Measurements from ENCODE around the gene TEX55. TPM values are rescaled to one million over a fixed set of nuclear protein-coding genes. Genes with fewer than 3 reads are reported as not detected.

TEX55 gene
- polyA plus RNA-seq, 4 donors: not detected

DNA sequence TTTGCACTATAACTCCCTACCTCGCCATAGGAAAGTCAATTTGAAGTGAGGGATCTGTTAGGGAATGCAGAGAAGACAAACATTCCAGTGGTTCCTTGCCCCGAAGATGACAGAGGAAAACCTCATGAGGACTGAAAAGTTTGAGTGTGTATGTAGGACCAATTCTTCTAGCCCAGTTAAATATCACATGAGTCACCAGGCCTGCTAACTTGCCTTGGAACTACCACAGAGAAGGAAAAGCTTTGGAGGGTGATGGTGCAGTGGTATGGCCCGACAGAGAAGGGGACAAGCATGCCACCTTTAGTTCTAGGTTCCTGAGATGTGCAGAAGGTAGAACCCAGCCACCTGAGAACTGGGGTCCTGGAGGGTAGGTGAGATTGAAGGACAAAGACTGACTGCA, 24.9 kb downstream of the TEX55 start:
- DNase-seq (no peak), FAIRE-seq (no peak)
- Histone ChIP-seq H3K27me3 (ENCODE audit: control insufficient read depth in 3 of 3, insufficient read depth in 3 of 3, low read length in 3 of 3) (no peaks in the 10 kb centered on the region), H3K4me1 (ENCODE audit: control insufficient read depth in 3 of 3, insufficient read depth in 2 of 3, low read depth in 1 of 3, low read length in 2 of 3) (peaks cover 0 to 5% (median 0%) of the 10 kb centered on the region in 3 donors), H3K36me3 (ENCODE audit: control insufficient read depth in 3 of 3, insufficient read depth in 2 of 3, low read depth in 1 of 3, low read length in 3 of 3) (no peaks in the 10 kb centered on the region), H3K4me3 (ENCODE audit: low read depth in 1 of 3, low read length in 3 of 3) (no peak overlapping the region), H3K27ac (ENCODE audit: low read depth in 1 of 3, low read length in 2 of 3) (no peak overlapping the region), H3K9me3 (ENCODE audit: control insufficient read depth in 2 of 2, insufficient read depth in 1 of 2, low read depth in 1 of 2, low read length in 1 of 2) (no peaks in the 10 kb centered on the region)
- WGBS, 3 donors: 76 to 85% (median 84%) methylated on average over 3 of the region's 3 CpGs

- Histone ChIP-seq H3K27ac (ENCODE audit: low read depth in 1 of 3, low read length in 2 of 3) (no peak within 1 kb of the TSS), H3K4me1 (ENCODE audit: control insufficient read depth in 3 of 3, insufficient read depth in 2 of 3, low read depth in 1 of 3, low read length in 2 of 3) (peaks cover 0 to 12% (median 0%) of the 10 kb centered on the region in 3 donors), H3K36me3 (ENCODE audit: control insufficient read depth in 3 of 3, insufficient read depth in 2 of 3, low read depth in 1 of 3, low read length in 3 of 3) (no peaks in the 10 kb centered on the region), H3K9me3 (ENCODE audit: control insufficient read depth in 2 of 2, insufficient read depth in 1 of 2, low read depth in 1 of 2, low read length in 1 of 2) (no peaks in the 10 kb centered on the region), H3K4me3 (ENCODE audit: low read depth in 1 of 3, low read length in 3 of 3) (no peak within 1 kb of the TSS), H3K27me3 (ENCODE audit: control insufficient read depth in 3 of 3, insufficient read depth in 3 of 3, low read length in 3 of 3) (no peaks in the 10 kb centered on the region)
- 49 to 78% (median 73%) methylated on average over 13 of the region's 13 CpGs for WGBS, 3 donors
- no peak for DNase-seq
- FAIRE-seq: no peak
Measured at GRCh38 chr3:119173325-119173724, 27.4 kb downstream of the TEX55 start, which contains the start of gene UPK1B. UPK1B (plus strand) TSS chr3:119173598; CDS start chr3:119186742, 13,144 bp downstream.

GRCh38 chr3:119175872-119176756, 30.1 kb downstream of the TEX55 start:
- Histone ChIP-seq H3K4me1 (ENCODE audit: control insufficient read depth in 3 of 3, insufficient read depth in 2 of 3, low read depth in 1 of 3, low read length in 2 of 3) (peaks cover 0 to 12% (median 0%) of the 10 kb centered on the region in 3 donors), H3K36me3 (ENCODE audit: control insufficient read depth in 3 of 3, insufficient read depth in 2 of 3, low read depth in 1 of 3, low read length in 3 of 3) (no peaks in the 10 kb centered on the region), H3K4me3 (ENCODE audit: low read depth in 1 of 3, low read length in 3 of 3) (no peak overlapping the region), H3K27me3 (ENCODE audit: control insufficient read depth in 3 of 3, insufficient read depth in 3 of 3, low read length in 3 of 3) (no peaks in the 10 kb centered on the region), H3K9me3 (ENCODE audit: control insufficient read depth in 2 of 2, insufficient read depth in 1 of 2, low read depth in 1 of 2, low read length in 1 of 2) (no peaks in the 10 kb centered on the region), H3K27ac (ENCODE audit: low read depth in 1 of 3, low read length in 2 of 3) (peak overlapping the region in 1 of 3 donors; percentile 69)
- DNase-seq (peak in 1 of 2 donors; percentile 82), FAIRE-seq (no peak)
- WGBS, 3 donors: 61 to 71% (median 71%) methylated on average over 10 of the region's 10 CpGs

- Histone ChIP-seq H3K9me3 (ENCODE audit: control insufficient read depth in 2 of 2, insufficient read depth in 1 of 2, low read depth in 1 of 2, low read length in 1 of 2) (no peaks in the 10 kb centered on the region), H3K27me3 (ENCODE audit: control insufficient read depth in 3 of 3, insufficient read depth in 3 of 3, low read length in 3 of 3) (no peaks in the 10 kb centered on the region), H3K4me1 (ENCODE audit: control insufficient read depth in 3 of 3, insufficient read depth in 2 of 3, low read depth in 1 of 3, low read length in 2 of 3) (peaks cover 0 to 12% (median 0%) of the 10 kb centered on the region in 3 donors), H3K36me3 (ENCODE audit: control insufficient read depth in 3 of 3, insufficient read depth in 2 of 3, low read depth in 1 of 3, low read length in 3 of 3) (no peaks in the 10 kb centered on the region), H3K27ac (ENCODE audit: low read depth in 1 of 3, low read length in 2 of 3) (peak overlapping the region in 1 of 3 donors; percentile 69), H3K4me3 (ENCODE audit: low read depth in 1 of 3, low read length in 3 of 3) (no peak overlapping the region)
- no peak for FAIRE-seq
- 62 to 68% (median 63%) methylated on average over 4 of the region's 4 CpGs for WGBS, 3 donors
- no peak for DNase-seq
Measured at GRCh38 chr3:119176778-119177177, 30.8 kb downstream of the TEX55 start.

DNA sequence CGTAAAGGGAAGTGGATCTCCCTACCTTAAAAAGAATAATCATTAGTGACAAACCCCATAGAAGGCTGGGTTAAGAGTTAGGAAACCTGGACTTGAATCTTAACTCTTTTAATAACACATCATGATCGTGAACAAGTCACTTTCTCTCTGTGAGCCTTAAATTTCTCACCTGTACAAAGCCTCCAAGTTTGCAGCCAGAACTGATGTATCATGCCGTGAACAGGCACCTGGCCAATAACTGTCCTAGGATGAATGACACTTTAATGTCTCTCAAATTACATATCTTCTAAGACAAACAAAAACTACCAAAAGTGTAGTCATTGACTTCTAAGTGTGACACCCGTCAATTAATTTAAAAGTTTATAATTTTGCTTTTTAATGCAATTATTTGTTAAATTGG, 31.4 kb downstream of the TEX55 start:
- FAIRE-seq (no peak), DNase-seq (no peak)
- peak overlapping the region in 1 of 3 donors; percentile 69 for H3K27ac ChIP-seq (ENCODE audit: low read depth in 1 of 3, low read length in 2 of 3)
- peaks cover 0 to 15% (median 0%) of the 10 kb centered on the region in 3 donors for H3K4me1 ChIP-seq (ENCODE audit: control insufficient read depth in 3 of 3, insufficient read depth in 2 of 3, low read depth in 1 of 3, low read length in 2 of 3)
- no peaks in the 10 kb centered on the region for H3K27me3 ChIP-seq (ENCODE audit: control insufficient read depth in 3 of 3, insufficient read depth in 3 of 3, low read length in 3 of 3)
- H3K36me3 ChIP-seq (ENCODE audit: control insufficient read depth in 3 of 3, insufficient read depth in 2 of 3, low read depth in 1 of 3, low read length in 3 of 3): no peaks in the 10 kb centered on the region
- H3K4me3 ChIP-seq (ENCODE audit: low read depth in 1 of 3, low read length in 3 of 3): no peak overlapping the region
- H3K9me3 ChIP-seq (ENCODE audit: control insufficient read depth in 2 of 2, insufficient read depth in 1 of 2, low read depth in 1 of 2, low read length in 1 of 2): no peaks in the 10 kb centered on the region
- 76 to 85% (median 82%) methylated on average over 4 of the region's 4 CpGs for WGBS, 3 donors

GRCh38 chr3:119181765-119182164, 35.8 kb downstream of the TEX55 start:
- no peaks in the 10 kb centered on the region for H3K36me3 ChIP-seq (ENCODE audit: control insufficient read depth in 3 of 3, insufficient read depth in 2 of 3, low read depth in 1 of 3, low read length in 3 of 3)
- H3K4me1 ChIP-seq (ENCODE audit: control insufficient read depth in 3 of 3, insufficient read depth in 2 of 3, low read depth in 1 of 3, low read length in 2 of 3): peaks cover 0 to 25% (median 0%) of the 10 kb centered on the region in 3 donors
- FAIRE-seq (no peak), DNase-seq (peak in 1 of 2 donors; percentile 46)
- no peaks in the 10 kb centered on the region for H3K9me3 ChIP-seq (ENCODE audit: control insufficient read depth in 2 of 2, insufficient read depth in 1 of 2, low read depth in 1 of 2, low read length in 1 of 2)
- no peak overlapping the region for H3K4me3 ChIP-seq (ENCODE audit: low read depth in 1 of 3, low read length in 3 of 3)
- WGBS, 3 donors: 70 to 74% (median 73%) methylated on average over 3 of the region's 3 CpGs
- no peak overlapping the region for H3K27ac ChIP-seq (ENCODE audit: low read depth in 1 of 3, low read length in 2 of 3)
- H3K27me3 ChIP-seq (ENCODE audit: control insufficient read depth in 3 of 3, insufficient read depth in 3 of 3, low read length in 3 of 3): no peaks in the 10 kb centered on the region

GRCh38 chr3:119184111-119184510, 38.1 kb downstream of the TEX55 start:
- Histone ChIP-seq H3K9me3 (ENCODE audit: control insufficient read depth in 2 of 2, insufficient read depth in 1 of 2, low read depth in 1 of 2, low read length in 1 of 2) (no peaks in the 10 kb centered on the region), H3K27me3 (ENCODE audit: control insufficient read depth in 3 of 3, insufficient read depth in 3 of 3, low read length in 3 of 3) (no peaks in the 10 kb centered on the region), H3K4me1 (ENCODE audit: control insufficient read depth in 3 of 3, insufficient read depth in 2 of 3, low read depth in 1 of 3, low read length in 2 of 3) (peaks cover 0 to 22% (median 0%) of the 10 kb centered on the region in 3 donors), H3K27ac (ENCODE audit: low read depth in 1 of 3, low read length in 2 of 3) (no peak overlapping the region), H3K36me3 (ENCODE audit: control insufficient read depth in 3 of 3, insufficient read depth in 2 of 3, low read depth in 1 of 3, low read length in 3 of 3) (no peaks in the 10 kb centered on the region), H3K4me3 (ENCODE audit: low read depth in 1 of 3, low read length in 3 of 3) (no peak overlapping the region)
- no peak for FAIRE-seq
- WGBS, 3 donors: 67 to 78% (median 72%) methylated on average over 9 of the region's 9 CpGs
- DNase-seq: peak in 1 of 2 donors; percentile 48

- Histone ChIP-seq H3K36me3 (ENCODE audit: control insufficient read depth in 3 of 3, insufficient read depth in 2 of 3, low read depth in 1 of 3, low read length in 3 of 3) (no peaks in the 10 kb centered on the region), H3K27me3 (ENCODE audit: control insufficient read depth in 3 of 3, insufficient read depth in 3 of 3, low read length in 3 of 3) (no peaks in the 10 kb centered on the region), H3K4me1 (ENCODE audit: control insufficient read depth in 3 of 3, insufficient read depth in 2 of 3, low read depth in 1 of 3, low read length in 2 of 3) (peaks cover 0 to 22% (median 0%) of the 10 kb centered on the region in 3 donors), H3K4me3 (ENCODE audit: low read depth in 1 of 3, low read length in 3 of 3) (no peak overlapping the region), H3K27ac (ENCODE audit: low read depth in 1 of 3, low read length in 2 of 3) (peak overlapping the region in 1 of 3 donors; percentile 29), H3K9me3 (ENCODE audit: control insufficient read depth in 2 of 2, insufficient read depth in 1 of 2, low read depth in 1 of 2, low read length in 1 of 2) (no peaks in the 10 kb centered on the region)
- FAIRE-seq (no peak), DNase-seq (peak in 1 of 2 donors; percentile 56)
- WGBS, 3 donors: 60 to 68% (median 66%) methylated on average over 7 of the region's 7 CpGs
Measured at GRCh38 chr3:119184796-119185570, 39.0 kb downstream of the TEX55 start.

All from small intestine (tissue), 7 donors.